Tibial artery (tissue), 4 donors: ENCODE measurements around the gene SH2D7.

Source experiments
- DNase-seq, 2 donors: peaks; one replicate each; pipeline ENCODE4 v3.0.0-alpha.2; 2019
- H3K27ac ChIP-seq, 2 donors: fragments of 200-600 bp; sonication (generic) in 1 of 2; 1 replicate in 1 of 2; 2 replicates in 1 of 2; pipeline ENCODE4 v1.5.1; 2018 to 2019; ENCODE audit warnings: mild to moderate bottlenecking in 1 of 2
- H3K27me3 ChIP-seq, 2 donors: fragments of 200-600 bp; sonication (generic) in 1 of 2; one replicate each; pipeline versions ENCODE4 v1.5.1 to v1.6.0; 2016 to 2019
- H3K36me3 ChIP-seq, 3 donors: fragments of 200-600 bp; sonication (generic) in 2 of 3; one replicate each; pipeline ENCODE4 v1.5.1; 2016 to 2019; ENCODE audit warnings: mild to moderate bottlenecking in 2 of 3
- H3K4me1 ChIP-seq, 4 donors: fragments of 200-600 bp; sonication (generic) in 2 of 4; 1 replicate in 3 of 4; 2 replicates in 1 of 4; pipeline ENCODE4 v1.5.1; 2016 to 2019
- H3K4me3 ChIP-seq, 2 donors: fragments of 200-600 bp; sonication (generic) in 1 of 2; 1 replicate in 1 of 2; 2 replicates in 1 of 2; pipeline ENCODE4 v1.5.1; 2018 to 2019; ENCODE audit warnings: mild to moderate bottlenecking in 2 of 2
- H3K9me3 ChIP-seq, 3 donors: fragments of 200-600 bp; sonication (generic) in 1 of 3; one replicate each; pipeline ENCODE4 v1.5.1; 2016 to 2019
- CTCF ChIP-seq, 2 experiments: fragments of 200-600 bp in 1 of 2; fragments of 450-650 bp in 1 of 2; IDR thresholded peaks; one replicate each; pipeline ENCODE4 v1.5.1; 2017 to 2019; ENCODE audit warnings: antibody characterized with exemption in 2 of 2, mild to moderate bottlenecking in 1 of 2, moderate library complexity in 1 of 2
- intact Hi-C: fragments of 100-400 bp; cut with DNase I; formaldehyde crosslinking; loops from one replicate; pipeline ENCODE4 v1.15.0; 2023; ENCODE audit warnings: low total_unique reads

Gene SH2D7

GRCh38 chr15:78092261-78093041 lies at the start of gene SH2D7:
Gene SH2D7 (plus strand): TSS chr15:78092561. CDS start chr15:78092585, 24 bp downstream.
- peak in 1 of 2 donors; percentile 61 for DNase-seq
- H3K4me1 ChIP-seq = peaks cover 0 to 10% (median 0%) of the 10 kb centered on the region in 4 donors
- H3K9me3 ChIP-seq = no peaks in the 10 kb centered on the region
- no peak within 1 kb of the TSS for H3K27ac ChIP-seq
- intact Hi-C loops = no loop called here
- no peaks in the 10 kb centered on the region for H3K36me3 ChIP-seq
- TF ChIP-seq CTCF (IDR thresholded peaks at IDR 0.05) = no peak
- H3K4me3 ChIP-seq = no peak within 1 kb of the TSS
- no peaks in the 10 kb centered on the region for H3K27me3 ChIP-seq

DNA sequence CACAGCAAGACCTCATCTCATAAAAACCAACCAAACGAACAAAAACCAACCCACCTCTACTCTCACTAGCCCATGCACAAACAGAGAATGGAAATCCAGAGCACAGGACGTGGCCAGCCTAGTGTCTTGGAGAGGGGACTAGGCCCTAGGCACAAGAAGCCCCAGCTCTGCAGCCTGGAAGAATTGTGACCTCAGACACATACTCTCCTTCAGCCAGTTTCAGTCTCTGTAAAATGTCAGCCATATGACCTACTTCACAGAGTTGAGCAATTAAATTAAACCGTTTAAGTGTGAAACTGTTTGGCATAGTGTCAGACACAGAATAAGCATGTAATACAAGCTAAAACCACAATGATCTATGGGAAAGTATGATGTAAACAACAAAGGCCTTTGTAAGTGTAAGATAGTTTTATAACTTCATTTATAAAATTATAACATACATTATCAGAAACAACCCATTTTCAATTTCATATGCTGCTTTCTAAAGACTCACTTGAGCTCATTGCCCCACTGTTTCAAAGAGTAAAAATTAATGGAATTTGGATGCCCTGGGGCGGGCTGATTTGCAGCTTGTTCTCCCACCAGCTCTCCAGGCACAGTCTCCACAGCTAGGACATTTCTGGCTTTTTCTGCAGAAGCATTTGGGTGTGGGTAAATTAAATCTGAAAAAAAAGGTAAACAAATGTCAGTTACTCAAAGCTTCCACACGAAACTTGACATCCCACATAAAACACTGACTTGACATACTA lies 47.8 kb upstream of the SH2D7 start:
- Histone ChIP-seq H3K27ac (no peak overlapping the region), H3K27me3 (no peaks in the 10 kb centered on the region), H3K9me3 (no peaks in the 10 kb centered on the region), H3K4me1 (peaks cover 0 to 29% (median 15%) of the 10 kb centered on the region in 4 donors), H3K36me3 (peaks cover 32 to 49% (median 36%) of the 10 kb centered on the region in 3 donors), H3K4me3 (no peak overlapping the region)
- TF ChIP-seq CTCF (IDR thresholded peaks at IDR 0.05) = no peak
- intact Hi-C loops = no loop called here
- peak in 1 of 2 donors; percentile 20 for DNase-seq

DNA sequence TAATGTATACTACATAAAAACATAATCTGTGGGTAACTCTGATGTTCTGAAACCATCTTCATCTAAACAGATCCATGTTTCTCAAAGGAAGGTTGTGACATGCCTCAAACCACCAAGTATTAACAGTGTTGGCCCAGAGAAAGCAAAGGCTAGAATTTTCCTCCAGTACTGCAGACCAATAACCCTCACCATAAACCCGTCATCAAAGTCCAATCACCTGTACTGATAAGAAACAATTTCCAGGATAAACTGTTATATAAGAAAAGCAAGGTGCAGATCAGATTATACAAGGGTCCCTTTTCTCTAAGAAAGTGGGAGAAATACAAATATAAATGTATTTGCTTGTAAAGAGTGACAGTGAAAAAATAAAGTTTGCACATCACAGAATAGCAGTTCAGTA lies 47.2 kb upstream of the SH2D7 start:
- H3K4me3 ChIP-seq = no peak overlapping the region
- H3K36me3 ChIP-seq = peaks cover 28 to 49% (median 36%) of the 10 kb centered on the region in 3 donors
- TF ChIP-seq CTCF (IDR thresholded peaks at IDR 0.05) = no peak
- no peaks in the 10 kb centered on the region for H3K27me3 ChIP-seq
- no peaks in the 10 kb centered on the region for H3K9me3 ChIP-seq
- no peak overlapping the region for H3K27ac ChIP-seq
- DNase-seq = no peak
- intact Hi-C loops = no loop called here
- H3K4me1 ChIP-seq = peaks cover 0 to 35% (median 18%) of the 10 kb centered on the region in 4 donors

- no peaks in the 10 kb centered on the region for H3K27me3 ChIP-seq
- intact Hi-C loops = no loop called here
- peak in 1 of 2 donors; percentile 60 for DNase-seq
- no peaks in the 10 kb centered on the region for H3K9me3 ChIP-seq
- peak overlapping the region in 1 of 2 donors; percentile 48 for H3K27ac ChIP-seq
- no peak overlapping the region for H3K4me3 ChIP-seq
- H3K36me3 ChIP-seq = peaks cover 28 to 55% (median 36%) of the 10 kb centered on the region in 3 donors
- H3K4me1 ChIP-seq = peaks cover 0 to 45% (median 19%) of the 10 kb centered on the region in 4 donors
- TF ChIP-seq CTCF (IDR thresholded peaks at IDR 0.05) = no peak
Measured at GRCh38 chr15:78046796-78047341, 45.5 kb upstream of the SH2D7 start.

GRCh38 chr15:78047761-78048627 lies 44.4 kb upstream of the SH2D7 start:
- Histone ChIP-seq H3K27me3 (no peaks in the 10 kb centered on the region), H3K4me3 (no peak overlapping the region), H3K9me3 (no peaks in the 10 kb centered on the region), H3K36me3 (peaks cover 27 to 55% (median 38%) of the 10 kb centered on the region in 3 donors), H3K27ac (peak overlapping the region; percentile 5 to 48), H3K4me1 (peaks cover 0 to 55% (median 26%) of the 10 kb centered on the region in 4 donors)
- no peak for TF ChIP-seq CTCF (IDR thresholded peaks at IDR 0.05)
- DNase-seq = peak; percentile 61 to 64
- intact Hi-C loops = no loop called here
